PC-9 (cell line): ENCODE data around the gene SART3. TPM values are rescaled to one million over a fixed set of nuclear protein-coding genes. Genes with fewer than 3 reads are reported as not detected.

Source experiments
- BruUV-seq: library from RNA; stranded (reverse); fragments of 400-500 nt; replicated peaks from 2 replicates; lab custom pipeline; 2021; lab: Mats Ljungman, UMichigan
- CTCF ChIA-PET: fragments of 300-600 bp; sonication (Branson Sonifier 250); formaldehyde crosslinking; loops from one replicate; lab custom pipeline; 2022; ENCODE audit warnings: antibody characterized with exemption; lab: Charles Lee
- POLR2A ChIA-PET: fragments of 300-600 bp; sonication (Branson Sonifier 250); formaldehyde crosslinking; loops from one replicate; lab custom pipeline; 2022; ENCODE audit warnings: antibody characterized with exemption; ENCODE audit not compliant: unreplicated experiment; lab: Charles Lee
- DNase-seq, 2 experiments: peaks; one replicate each; pipeline versions ENCODE4 v3.0.0 to v3.0.0-alpha.2; 2015 to 2022; ENCODE audit warnings: mixed read lengths in 1 of 2
- H2AFZ ChIP-seq: fragments of 200-600 bp; sonication (generic); 2 replicates; pipeline ENCODE4 v1.8.1; 2017; ENCODE audit warnings: antibody characterized with exemption
- H3F3A ChIP-seq: fragments of 200-600 bp; sonication (generic); 2 replicates; pipeline ENCODE4 v1.8.1; 2017; ENCODE audit warnings: antibody characterized with exemption, mild to moderate bottlenecking, low read depth; ENCODE audit not compliant: insufficient read depth
- H3K27ac ChIP-seq: fragments of 200-600 bp; sonication (generic); 2 replicates; pipeline ENCODE4 v1.6.1; 2016; ENCODE audit warnings: mixed run types
- H3K27me3 ChIP-seq: fragments of 200-600 bp; sonication (generic); 2 replicates; pipeline ENCODE4 v1.6.1; 2016; ENCODE audit warnings: low read depth, mixed run types; ENCODE audit not compliant: insufficient read depth
- H3K36me3 ChIP-seq: fragments of 200-600 bp; sonication (generic); 2 replicates; pipeline ENCODE4 v1.6.1; 2016; ENCODE audit warnings: low read depth, mixed run types
- H3K4me1 ChIP-seq: fragments of 200-600 bp; sonication (generic); replicated peaks from 2 replicates; pipeline ENCODE4 v1.6.1; 2016; ENCODE audit warnings: mixed run types; ENCODE audit not compliant: insufficient read depth
- H3K4me2 ChIP-seq: fragments of 200-600 bp; sonication (generic); 2 replicates; pipeline ENCODE4 v1.6.1; 2017; ENCODE audit warnings: mixed run types
- H3K4me3 ChIP-seq: fragments of 200-600 bp; sonication (generic); 2 replicates; pipeline ENCODE4 v1.6.1; 2016; ENCODE audit warnings: mixed run types
- H3K79me2 ChIP-seq: fragments of 200-600 bp; sonication (generic); 2 replicates; pipeline ENCODE4 v1.6.1; 2017; ENCODE audit warnings: low read depth, mixed run types
- H3K9me2 ChIP-seq: fragments of 200-600 bp; sonication (generic); 2 replicates; pipeline ENCODE4 v1.8.1; 2017; ENCODE audit warnings: mild to moderate bottlenecking; ENCODE audit not compliant: insufficient read depth
- H3K9me3 ChIP-seq: fragments of 200-600 bp; sonication (generic); 2 replicates; pipeline ENCODE4 v1.8.1; 2016; ENCODE audit warnings: low read depth; ENCODE audit not compliant: insufficient read depth
- H4K20me1 ChIP-seq: fragments of 200-600 bp; sonication (generic); 2 replicates; pipeline ENCODE4 v1.8.1; 2017; ENCODE audit not compliant: insufficient read depth
- CTCF ChIP-seq: fragments of 200-600 bp; sonication (generic); conservative IDR thresholded peaks from 2 replicates; pipeline ENCODE4 v1.6.1; 2017; ENCODE audit warnings: mixed run types, antibody characterized with exemption, mild to moderate bottlenecking, moderate library complexity
- EZH2 ChIP-seq: fragments of 200-600 bp; sonication (generic); IDR thresholded peaks from 2 replicates; pipeline ENCODE4 v1.8.0; 2017; ENCODE audit warnings: antibody characterized with exemption, low read depth
- intact Hi-C: fragments of 100-400 bp; cut with micrococcal nuclease; formaldehyde crosslinking; loops from one replicate; pipeline ENCODE4 v1.10.0; 2022; ENCODE audit not compliant: unreplicated experiment
- total RNA-seq: library from RNA; stranded (reverse); gene quantifications from 2 replicates; pipeline ENCODE4 v1.2.3, GENCODE V29; 2021

The SART3 gene
- total RNA-seq, 1 experiment from 2014 or later, result 49.3 TPM

DNA sequence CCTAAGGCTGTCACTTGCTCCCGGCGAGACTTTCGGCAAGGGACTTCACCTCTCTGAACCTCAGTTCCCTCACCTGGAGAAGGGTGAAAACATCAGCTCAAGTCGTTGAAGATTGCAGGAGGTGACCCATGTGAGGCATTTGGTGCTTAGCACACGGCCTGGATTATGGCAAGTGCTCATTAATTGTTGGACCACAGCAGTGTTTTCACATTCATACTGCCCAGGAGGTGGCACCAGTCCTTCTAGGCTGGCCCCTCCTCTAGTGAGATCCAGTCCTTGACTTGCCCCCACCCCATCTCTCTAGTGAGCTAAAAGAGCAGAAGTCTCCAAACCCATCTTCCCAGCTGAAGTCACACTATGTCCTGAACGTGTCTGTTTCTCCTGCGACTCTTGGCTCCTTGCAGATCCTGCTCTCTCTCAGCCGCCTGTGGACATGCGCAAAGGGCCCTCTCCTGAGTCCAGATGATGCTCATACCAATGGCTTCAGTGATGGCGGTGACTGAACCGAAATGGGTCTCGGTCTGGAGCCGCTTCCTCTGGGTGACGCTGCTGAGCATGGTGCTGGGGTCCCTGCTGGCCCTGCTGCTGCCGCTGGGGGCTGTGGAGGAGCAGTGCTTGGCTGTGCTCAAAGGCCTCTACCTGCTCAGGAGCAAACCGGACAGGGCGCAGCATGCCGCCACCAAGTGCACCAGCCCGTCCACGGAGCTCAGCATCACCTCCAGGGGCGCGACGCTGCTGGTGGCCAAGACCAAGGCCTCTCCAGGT, 44.3 kb downstream of the SART3 start:
- ChIA-PET CTCF (no interaction called here), POLR2A (no interaction called here)
- H3K4me1 ChIP-seq, result peaks cover 11% of the 10 kb centered on the region; the same call in 1 of the 2 replicates
- peaks cover 4% of the 10 kb centered on the region for H3K36me3 ChIP-seq
- no peaks in the 10 kb centered on the region; the same call in 1 of the 2 replicates for H3K79me2 ChIP-seq
- no peaks in the 10 kb centered on the region for H3K9me2 ChIP-seq
- peak overlapping the region; percentile 76 for H3K4me2 ChIP-seq
- intact Hi-C loops, result loop anchor here (10.0 kb wide), 1 partner anchor 98 kb away; no protein-coding TSS in a partner anchor
- H3K9me3 ChIP-seq, result no peaks in the 10 kb centered on the region
- no peak for TF ChIP-seq CTCF
- no peak for TF ChIP-seq EZH2
- H3K27me3 ChIP-seq, result no peaks in the 10 kb centered on the region
- peaks cover 18% of the 10 kb centered on the region; the same call in 1 of the 2 replicates for H3F3A ChIP-seq
- peaks cover 7% of the 10 kb centered on the region; the same call in 1 of the 2 replicates for H4K20me1 ChIP-seq
- DNase-seq, result no peak
- no TSS peak for BruUV-seq
- H2AFZ ChIP-seq, result no peak overlapping the region
- H3K4me3 ChIP-seq, result no peak overlapping the region
- no peak overlapping the region for H3K27ac ChIP-seq

DNA sequence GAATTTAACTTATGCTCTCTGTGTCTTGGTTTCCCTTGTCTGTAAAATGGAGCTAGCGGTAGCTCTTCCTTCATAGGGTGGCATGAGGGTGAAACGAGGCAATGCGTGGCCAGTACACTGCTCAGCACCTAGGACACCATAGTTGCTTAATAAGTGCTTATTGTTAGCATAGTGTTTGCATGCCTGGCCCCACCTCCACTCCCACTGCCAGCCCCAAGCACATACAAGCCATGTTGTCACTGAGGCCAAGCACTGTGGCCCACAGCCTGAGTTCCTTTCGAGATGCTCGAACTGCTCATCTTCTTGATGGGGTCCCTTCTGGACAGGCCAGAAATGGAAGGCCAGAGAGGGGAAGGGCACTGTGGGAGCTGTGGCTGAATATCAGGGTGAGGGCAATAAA, 45.1 kb downstream of the SART3 start:
- no peaks in the 10 kb centered on the region for H3K27me3 ChIP-seq
- H3K9me3 ChIP-seq, result no peaks in the 10 kb centered on the region
- no TSS peak for BruUV-seq
- H3K4me1 ChIP-seq, result peaks cover 11% of the 10 kb centered on the region; the same call in 1 of the 2 replicates
- DNase-seq, result no peak
- H4K20me1 ChIP-seq, result peaks cover 7% of the 10 kb centered on the region; the same call in 1 of the 2 replicates
- H2AFZ ChIP-seq, result peak overlapping the region; percentile 68; the same call in 1 of the 2 replicates
- ChIA-PET CTCF (no interaction called here), POLR2A (interaction anchor here (0.6 kb wide), 1 partner anchor 13 kb away, joined by 4 read pairs; no protein-coding TSS in a partner anchor)
- peaks cover 4% of the 10 kb centered on the region for H3K36me3 ChIP-seq
- peaks cover 14% of the 10 kb centered on the region; the same call in 1 of the 2 replicates for H3F3A ChIP-seq
- H3K79me2 ChIP-seq, result no peaks in the 10 kb centered on the region; the same call in 1 of the 2 replicates
- TF ChIP-seq CTCF, result no peak
- no peak for TF ChIP-seq EZH2
- H3K27ac ChIP-seq, result 0 out of 2 replicates have a peak overlapping the region, but pooled peaks have one; percentile 23
- no peaks in the 10 kb centered on the region for H3K9me2 ChIP-seq
- peak overlapping the region; percentile 80 for H3K4me3 ChIP-seq
- H3K4me2 ChIP-seq, result peak overlapping the region; percentile 76
- intact Hi-C loops, result loop anchor here (1.0 to 10.0 kb wide), 2 partner anchors 99 to 577 kb away; partner anchors contain the start of gene ALKBH2

- intact Hi-C loops, result loop anchor here (1.0 to 10.0 kb wide), 4 partner anchors 100 to 598 kb away; partner anchors contain the start of gene ALKBH2
- no peaks in the 10 kb centered on the region for H3K27me3 ChIP-seq
- TSS peak; percentile 53 for BruUV-seq
- H3K4me1 ChIP-seq, result peaks cover 11% of the 10 kb centered on the region; the same call in 1 of the 2 replicates
- DNase-seq, result peak; percentile 96 to 99
- peaks cover 7% of the 10 kb centered on the region; the same call in 1 of the 2 replicates for H3F3A ChIP-seq
- ChIA-PET CTCF (interaction anchor here (0.6 kb wide), 1 partner anchor 129 kb away, joined by 4 read pairs; no protein-coding TSS in a partner anchor), POLR2A (no interaction called here)
- no peaks in the 10 kb centered on the region for H3K9me2 ChIP-seq
- H3K79me2 ChIP-seq, result no peaks in the 10 kb centered on the region; the same call in 1 of the 2 replicates
- H3K27ac ChIP-seq, result 0 out of 2 replicates have a peak within 1 kb of the TSS, but pooled peaks have one; percentile 23
- peak within 1 kb of the TSS; percentile 75 for H2AFZ ChIP-seq
- no peaks in the 10 kb centered on the region for H3K9me3 ChIP-seq
- H3K36me3 ChIP-seq, result peaks cover 4% of the 10 kb centered on the region
- peak within 1 kb of the TSS; percentile 80 for H3K4me3 ChIP-seq
- TF ChIP-seq CTCF (no peak), EZH2 (no peak)
- peak within 1 kb of the TSS; percentile 76 for H3K4me2 ChIP-seq
- peaks cover 7% of the 10 kb centered on the region; the same call in 1 of the 2 replicates for H4K20me1 ChIP-seq
Measured at GRCh38 chr12:108514973-108515814, 45.8 kb downstream of the SART3 start, which contains the start of gene FICD. Gene FICD, plus strand, starts transcription at chr12:108515277. Its CDS starts 1,696 bp downstream, at chr12:108516973.
